ENCODE results near the gene B4GAT1.
"Not testable (repeated sequence)": the region's sequence is repeated elsewhere in the genome, so short reads cannot be mapped to it uniquely, and the experiment has no call there.

B4GAT1 gene

DNA sequence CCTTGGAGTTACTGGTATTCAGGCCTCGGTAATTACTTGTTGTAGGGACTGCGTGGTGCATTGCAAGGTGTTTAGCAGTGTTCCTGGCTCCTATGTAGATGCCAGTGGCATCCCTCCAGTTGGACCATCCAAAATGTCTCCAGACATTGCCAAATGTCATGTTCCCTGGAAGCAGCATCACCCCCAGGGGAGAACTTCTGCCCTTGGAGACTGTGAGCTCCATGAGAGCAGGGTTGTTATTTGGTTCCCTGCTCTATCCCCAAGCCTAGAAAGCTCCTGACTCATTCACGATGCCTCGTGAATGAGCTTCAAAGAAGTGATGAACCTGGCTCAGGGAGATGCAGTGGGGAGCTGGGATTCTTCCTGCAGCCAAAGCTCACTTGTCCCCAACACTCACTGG, 25.8 kb downstream of the B4GAT1 start:
- no peak for FAIRE-seq

GRCh38 chr11:66320748-66321147, 26.7 kb downstream of the B4GAT1 start:
- FAIRE-seq, result not testable (repeated sequence)

GRCh38 chr11:66320289-66320688, 27.1 kb downstream of the B4GAT1 start:
- FAIRE-seq, result not testable (repeated sequence)

DNA sequence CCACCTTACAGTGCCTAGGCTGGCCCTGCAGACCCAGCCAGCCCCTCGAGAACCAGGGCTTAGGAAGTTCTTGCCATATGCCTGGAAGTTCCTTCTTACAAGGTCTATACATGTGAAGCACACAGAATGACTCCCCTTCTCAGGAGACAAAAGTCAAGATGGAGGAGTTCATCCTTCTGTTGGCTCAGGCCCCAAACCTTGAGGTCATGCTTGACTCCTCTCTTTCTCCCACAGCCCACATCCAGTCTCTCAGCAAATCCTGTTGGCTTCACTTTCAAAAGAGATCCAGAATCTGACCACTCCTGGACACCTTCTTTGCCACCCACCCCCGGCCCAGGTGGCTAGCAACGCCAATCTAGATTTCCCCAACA, 28.8 kb downstream of the B4GAT1 start:
- FAIRE-seq, result no peak

DNA sequence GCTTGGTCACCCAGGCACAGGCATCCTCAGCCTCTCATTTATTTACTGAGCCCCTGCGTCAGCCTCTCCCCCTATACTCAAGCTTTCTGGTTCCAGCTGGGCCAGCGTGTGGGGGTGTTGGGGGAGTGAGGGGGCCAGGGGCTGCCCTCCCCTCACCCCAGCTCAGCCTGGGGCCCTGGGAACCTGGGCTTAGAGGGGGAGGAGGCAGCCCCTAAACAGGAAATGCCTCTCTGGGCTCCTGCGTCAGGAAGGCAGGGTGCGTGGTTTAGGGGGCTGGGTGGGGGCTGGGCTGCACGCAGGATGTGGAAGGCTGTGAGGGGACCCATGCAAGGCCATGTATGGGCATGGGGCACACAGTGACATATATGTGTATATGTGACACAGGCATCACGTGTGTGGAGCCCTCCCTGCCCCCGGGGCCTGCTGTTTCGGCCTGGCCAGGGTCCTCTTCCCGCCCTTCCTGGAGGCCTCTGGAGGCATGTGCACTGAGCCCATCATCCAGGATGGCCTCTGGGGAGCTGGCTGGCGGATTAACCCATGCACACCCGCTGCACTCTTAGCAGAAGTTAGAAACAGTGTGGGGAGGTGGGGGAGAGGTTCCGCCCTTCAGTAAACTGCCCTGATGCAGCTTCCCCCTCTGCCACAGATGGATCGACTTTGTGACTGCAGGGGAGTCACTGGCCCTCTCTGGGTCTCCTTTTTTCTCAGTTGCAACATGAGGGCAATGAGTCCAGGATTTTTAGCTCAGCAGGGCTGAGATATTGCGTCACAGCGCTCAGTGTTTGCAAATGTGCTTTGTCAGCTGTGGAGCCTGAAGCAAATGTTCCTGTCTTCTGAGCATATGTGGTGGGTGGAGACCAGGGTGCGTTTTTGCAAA, 29.5 kb downstream of the B4GAT1 start:
- FAIRE-seq, result no peak

DNA sequence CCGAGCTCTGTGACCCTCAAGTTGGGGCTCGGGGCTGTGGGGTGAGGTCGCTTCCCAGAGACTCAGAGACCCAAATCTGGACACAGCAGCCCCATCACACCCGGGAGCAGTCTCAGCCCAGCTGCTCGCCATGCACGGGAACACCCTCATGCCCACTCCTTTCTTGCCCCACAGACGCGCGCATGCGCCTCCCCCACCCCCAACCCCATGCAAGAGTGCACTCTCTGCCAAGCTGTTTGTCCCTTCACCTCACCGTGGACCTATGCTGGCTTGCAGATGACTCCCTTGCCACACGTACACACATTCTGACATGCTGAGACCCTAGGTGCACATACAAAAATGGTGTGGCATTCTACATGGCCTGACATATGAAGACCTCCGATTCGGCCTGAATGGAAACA, 30.1 kb downstream of the B4GAT1 start:
- FAIRE-seq, result no peak

GRCh38 chr11:66316849-66317251, 30.6 kb downstream of the B4GAT1 start, which contains the start of gene CD248:
CD248 (minus strand) TSS chr11:66317044; CDS start chr11:66317027, 17 bp downstream.
- no peak for FAIRE-seq

DNA sequence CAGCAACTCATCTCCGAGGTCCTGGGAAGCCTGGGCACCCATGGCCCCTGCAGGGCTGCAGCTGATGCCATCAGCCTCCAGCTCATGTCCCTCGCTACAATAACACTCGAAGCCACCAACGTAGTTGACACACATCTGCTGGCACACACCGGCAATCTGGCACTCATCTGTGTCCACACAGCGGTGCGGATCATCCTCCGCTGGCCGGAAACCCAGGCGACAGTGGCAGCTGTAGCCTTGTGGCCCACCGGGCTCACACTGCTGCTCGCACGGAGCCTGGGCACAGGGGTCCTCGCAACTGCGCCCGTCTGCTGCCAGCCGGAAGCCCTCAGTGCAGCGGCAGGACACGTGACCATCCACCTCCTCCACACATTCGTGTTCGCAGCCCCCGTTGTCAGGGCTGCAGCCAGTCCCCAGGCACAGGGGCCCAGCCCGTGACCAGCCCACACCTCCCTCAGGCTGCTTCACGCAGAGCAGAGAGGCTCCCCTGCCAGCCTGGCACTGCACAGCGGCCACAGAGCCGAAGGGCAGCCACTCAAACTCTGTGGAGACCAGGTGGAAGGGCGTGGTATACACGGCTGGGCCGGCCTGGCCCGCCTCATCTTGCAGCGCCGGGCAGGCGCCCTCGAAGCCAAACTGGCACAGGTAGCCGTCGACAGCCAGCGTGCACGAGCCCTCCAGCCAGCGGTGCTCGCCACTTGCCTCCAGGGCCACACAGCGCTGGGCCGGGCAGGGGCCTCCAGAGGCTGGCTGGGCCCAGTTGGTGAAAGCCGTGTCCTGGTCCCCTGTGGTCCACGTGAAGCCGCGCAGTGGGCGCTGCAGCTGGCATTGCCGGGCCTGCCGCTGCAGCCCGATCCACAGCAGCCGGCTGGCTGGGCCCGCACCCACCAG, 31.3 kb downstream of the B4GAT1 start:
- no peak for FAIRE-seq

- FAIRE-seq, result no peak
Observed at GRCh38 chr11:66315498-66315885, 31.9 kb downstream of the B4GAT1 start.

GRCh38 chr11:66314561-66315497, 32.6 kb downstream of the B4GAT1 start:
- no peak for FAIRE-seq

DNA sequence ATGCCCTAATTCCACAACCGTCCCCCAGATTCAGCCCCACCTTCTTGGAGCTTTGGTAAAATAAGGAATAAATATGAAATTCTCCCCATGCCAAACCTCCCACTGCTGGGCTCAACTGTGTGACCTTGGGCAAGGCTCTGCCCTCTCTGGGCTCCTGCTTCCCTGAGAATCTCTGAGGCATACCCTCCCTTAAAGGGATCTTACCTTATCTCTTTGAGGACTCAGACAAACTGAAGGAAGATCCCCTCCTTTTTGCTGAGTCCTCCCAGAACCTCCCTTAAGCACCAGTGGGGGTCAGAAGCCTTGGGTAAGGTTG, 33.3 kb downstream of the B4GAT1 start:
- FAIRE-seq, result no peak

DNA sequence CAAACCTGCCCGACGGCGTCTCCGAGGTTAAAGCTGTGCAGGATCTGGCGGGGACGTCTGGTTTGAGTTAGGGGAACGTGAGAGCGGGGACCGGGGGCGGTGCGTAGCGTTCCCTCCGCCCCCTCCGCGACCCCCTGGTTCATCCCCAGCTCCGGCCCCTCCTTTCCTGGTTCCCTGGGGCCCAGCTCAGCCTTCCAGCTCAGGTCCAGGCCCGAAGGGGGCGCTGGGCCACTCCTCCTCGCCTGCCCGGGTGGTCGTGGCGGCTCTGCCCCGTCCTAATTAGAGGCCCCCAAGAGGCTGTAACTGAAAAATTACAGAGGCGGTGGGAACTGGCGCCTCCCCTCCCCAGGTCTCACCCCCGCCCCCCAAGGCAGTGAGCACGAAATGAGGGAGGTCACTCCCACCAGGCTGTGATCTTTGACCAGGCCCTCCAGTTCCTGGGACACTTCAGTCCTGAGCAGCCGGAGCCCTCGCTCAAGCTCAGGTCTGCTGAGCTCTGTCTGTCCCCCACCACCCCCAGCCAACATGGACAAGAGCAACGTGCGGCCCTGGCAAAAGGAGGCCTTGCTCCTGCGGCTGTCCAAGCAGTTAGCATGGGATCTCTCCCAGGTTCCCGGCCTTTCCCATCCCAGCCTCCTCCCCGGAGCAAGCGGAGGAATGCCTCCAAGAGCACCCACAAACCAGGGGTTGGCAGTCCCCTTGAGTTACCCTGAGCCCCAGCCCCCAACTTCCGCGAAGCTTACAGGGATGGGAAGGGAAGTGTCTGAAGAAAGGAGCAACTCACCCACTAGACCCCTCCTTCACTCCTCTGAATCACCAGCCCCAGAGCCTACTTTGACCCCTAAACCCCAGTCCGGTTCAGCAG, 33.9 kb downstream of the B4GAT1 start:
- no peak for FAIRE-seq

DNA sequence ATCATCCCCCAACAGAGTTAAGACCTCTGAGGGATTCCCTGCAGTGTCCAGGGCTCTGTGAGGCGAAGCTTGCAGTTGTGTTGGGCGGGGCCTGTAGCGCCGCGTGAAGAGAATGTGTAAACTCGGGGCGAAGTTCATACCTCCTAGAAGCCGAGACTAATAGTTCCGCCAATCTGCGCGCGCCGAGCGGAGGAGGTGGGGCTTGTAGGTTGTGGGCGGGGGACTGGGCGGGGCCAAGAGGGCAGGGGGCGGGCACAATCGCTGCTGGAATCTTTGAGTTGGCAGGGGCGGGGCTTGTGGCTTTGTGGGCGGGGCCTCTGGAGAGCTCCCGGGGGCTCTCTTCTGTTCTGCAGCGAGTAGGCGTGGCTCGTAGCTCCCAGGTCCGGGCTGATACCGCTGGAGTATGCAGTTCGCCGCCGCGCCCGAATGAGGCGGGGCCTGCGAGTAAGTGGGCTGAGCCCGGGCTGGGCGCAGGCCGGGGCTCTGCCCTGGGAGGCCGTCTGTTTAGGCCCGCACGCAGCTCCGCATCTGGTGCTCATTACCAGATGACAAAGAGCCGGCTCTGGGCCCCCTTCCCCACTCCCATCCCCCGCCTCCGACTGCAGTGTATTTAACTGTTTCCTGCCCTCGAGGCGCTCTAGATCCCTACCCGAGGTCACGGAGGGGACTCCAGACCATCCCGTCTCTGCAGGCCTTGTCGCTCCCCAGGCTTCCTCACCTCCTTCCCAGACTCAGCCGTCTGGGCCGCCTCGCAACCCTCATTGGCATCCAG, 34.7 kb downstream of the B4GAT1 start:
- peak; percentile 82 for FAIRE-seq

DNA sequence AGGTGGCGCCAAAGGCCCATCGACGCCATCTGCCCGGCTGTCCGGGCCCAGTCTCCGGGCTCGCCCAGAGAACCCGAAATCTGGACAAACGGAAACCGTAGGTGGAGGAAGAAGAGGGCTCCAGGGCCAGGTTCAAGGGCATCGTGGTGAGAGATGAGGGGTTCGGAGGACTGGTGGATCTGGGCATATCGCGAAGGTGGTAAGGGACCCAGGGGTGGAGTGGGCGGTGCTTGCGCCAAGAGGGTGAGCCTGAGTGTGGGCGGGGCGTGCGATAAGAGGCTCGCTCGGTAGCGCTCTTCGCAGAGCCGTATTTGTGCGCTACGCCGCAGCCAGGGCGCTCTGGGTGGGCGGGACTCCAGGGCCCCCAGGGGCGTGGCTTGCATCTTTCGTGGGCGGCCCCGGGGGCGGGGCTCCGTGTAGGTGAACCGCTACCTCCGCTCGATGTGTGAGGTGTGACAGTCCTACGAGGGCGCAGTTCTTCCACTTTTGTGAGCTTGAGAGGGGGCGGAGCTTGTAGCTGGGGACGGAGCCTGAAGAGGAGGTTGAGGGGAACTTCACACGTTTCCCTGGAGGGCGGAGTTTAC, 35.4 kb downstream of the B4GAT1 start:
- FAIRE-seq, result no peak

DNA sequence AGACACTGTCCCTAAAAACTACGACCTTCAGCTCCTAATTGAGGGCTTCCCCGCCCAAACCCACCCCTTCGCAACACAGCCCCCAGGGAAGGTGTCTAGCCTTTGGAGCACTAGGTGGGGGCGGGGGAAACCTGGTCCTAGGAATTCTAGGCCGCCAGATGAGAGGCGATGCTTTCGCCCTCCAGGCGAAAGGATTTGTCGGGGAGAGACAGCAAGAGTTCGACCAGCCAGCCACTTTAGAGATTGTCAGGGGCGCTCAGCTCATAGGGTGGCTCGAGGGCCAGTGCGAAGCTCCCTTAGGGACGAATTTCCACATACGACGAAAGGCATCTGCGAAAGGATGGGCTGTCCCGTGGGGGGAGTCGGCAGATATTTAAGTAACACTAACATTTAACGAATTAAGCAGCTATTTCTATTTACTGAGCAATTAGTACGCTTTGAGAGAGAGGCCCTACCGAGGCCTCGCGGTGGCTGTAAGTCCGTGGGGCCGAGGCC, 35.9 kb downstream of the B4GAT1 start:
- no peak for FAIRE-seq

DNA sequence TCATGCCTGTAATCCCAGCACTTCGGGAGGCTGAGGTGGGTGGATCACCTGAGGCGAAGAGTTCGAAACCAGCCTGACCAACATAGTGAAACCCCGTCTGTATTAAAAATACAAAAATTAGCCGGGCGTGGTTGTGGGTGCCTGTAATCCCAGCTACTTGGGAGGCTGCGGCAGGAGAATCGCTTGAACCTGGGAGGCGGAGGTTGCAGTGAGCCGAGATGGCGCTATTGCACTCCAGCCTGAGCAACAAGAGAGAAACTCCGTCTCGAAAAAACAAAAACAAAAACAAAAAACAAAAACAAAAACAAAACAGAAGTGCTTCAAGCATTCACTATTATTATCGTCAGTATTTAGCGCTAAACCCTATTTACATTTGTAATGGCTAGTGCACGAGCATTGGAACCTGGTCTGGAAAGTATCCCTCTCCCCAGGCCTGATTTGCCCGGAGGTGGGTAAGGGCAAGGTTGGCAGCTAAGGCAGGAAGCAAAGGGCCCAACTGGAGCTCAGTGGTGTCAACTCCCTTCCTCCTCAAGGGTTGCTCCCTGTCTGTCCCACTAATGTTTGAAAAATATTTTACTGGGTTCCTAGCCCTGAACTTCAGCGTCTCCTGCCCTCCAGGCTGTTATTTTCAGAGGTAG, 36.5 kb downstream of the B4GAT1 start:
- FAIRE-seq, result not testable (repeated sequence)

GRCh38 chr11:66310324-66310723, 37.1 kb downstream of the B4GAT1 start:
- FAIRE-seq, result no peak

- no peak for FAIRE-seq
Observed at GRCh38 chr11:66309475-66309874, 38.0 kb downstream of the B4GAT1 start.

DNA sequence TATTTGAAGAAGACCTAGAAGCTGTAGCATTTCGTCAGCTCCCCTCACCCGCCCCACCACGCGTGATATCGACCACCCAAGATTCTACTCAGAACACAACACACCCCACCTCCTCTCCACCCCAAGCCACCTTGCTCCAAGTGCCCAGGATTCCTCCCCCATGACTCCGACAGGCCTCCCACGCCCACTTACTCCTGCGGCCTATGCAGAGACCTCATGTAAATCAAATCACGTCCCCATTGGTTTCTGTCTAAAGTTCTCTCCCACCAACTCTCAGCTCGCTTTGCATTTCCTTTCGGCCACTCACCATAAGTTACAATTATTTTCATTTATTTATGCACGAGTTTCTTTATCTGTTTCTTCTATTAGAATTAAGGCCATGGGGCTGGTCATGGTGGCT, 44.8 kb downstream of the B4GAT1 start:
- FAIRE-seq, result no peak

DNA sequence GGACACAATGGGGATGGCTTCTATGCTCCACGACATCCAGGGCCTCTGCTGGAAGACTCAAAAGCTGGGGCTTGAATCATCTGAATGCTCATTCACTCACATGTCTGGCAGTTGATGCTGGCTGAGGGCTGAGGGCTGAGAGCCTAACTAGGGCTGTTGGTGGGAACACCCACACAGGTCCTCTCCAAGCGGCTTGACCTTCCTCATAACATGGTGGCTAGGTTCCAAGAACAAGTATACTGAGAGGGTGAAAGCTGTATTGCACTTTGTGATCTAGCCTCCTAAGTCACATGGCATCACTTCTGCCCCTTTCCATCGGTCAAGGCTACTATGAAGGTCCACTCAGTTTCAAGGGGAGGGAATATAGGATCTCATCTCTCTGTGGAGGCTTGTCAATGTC, 48.2 kb downstream of the B4GAT1 start:
- no peak for FAIRE-seq
